ENCODE measurements around the gene WFDC1.
A peak's percentile ranks its signal among the peaks of the same experiment; 100 is the strongest.

Gene WFDC1, protein sequence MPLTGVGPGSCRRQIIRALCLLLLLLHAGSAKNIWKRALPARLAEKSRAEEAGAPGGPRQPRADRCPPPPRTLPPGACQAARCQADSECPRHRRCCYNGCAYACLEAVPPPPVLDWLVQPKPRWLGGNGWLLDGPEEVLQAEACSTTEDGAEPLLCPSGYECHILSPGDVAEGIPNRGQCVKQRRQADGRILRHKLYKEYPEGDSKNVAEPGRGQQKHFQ

DNA sequence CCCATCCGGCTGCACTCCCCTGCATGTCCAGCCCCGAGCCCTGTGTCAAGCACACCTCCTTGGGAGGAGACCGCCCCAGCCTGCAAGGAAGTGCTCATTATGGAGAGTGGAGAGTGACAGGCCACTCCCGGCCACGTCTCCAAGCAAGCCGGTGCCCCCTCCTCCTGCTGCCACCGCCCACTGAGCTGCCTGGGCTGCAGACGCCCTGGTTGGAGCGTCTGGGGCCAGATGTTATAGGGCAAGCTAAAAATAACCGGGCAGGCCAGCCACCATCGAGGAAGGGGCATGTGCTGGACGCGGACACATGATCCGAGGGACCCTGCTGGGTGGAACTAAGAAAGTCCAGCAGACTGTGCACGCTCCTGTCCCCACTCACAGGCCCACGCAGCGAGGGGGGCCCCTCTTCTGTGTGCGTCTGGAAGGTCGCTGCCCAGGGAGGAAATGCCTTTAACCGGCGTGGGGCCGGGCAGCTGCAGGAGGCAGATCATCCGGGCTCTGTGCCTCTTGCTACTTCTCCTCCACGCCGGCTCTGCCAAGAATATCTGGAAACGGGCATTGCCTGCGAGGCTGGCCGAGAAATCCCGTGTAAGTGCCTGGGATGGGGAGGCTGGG is at the start of gene WFDC1:
WFDC1 (plus strand) TSS at position 348 of the 612 bp plus-strand sequence; CDS start at position 442, 94 bp downstream.
- DNase-seq, result no peak

DNA sequence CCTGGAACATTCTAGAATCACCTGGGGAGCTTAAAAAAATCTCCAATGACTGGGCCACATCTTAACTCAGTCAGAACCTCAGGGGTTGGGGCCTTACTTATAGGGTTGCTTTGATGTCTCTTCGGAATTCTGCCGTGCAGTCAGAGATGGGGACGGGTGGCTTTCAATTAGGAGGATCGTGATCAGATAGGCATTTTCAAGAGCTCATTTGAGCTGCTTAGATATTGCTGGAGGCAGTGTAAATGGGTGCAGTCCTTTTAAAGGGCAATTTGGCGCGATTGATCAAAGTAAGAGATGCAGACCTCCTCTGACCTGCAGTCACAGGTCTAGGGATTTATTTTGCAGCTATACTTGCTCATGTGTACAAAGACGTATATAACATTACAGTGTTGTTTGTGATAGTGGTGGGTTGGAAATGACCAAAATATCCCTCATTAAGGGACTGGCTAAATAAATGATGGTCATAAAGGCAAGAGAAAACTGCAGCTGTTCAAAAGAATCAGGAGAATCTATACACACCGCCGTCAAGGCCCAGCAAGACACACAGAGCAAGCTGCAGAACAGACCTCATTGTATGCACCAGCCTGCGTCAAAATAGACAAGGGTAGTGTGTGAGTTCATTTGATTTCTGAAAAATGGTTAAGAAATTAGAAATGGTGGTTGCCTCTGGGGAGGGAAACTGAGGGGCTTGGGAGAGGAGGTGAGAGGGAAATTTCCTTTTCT is 48.6 kb upstream of the WFDC1 start:
- no peak for DNase-seq

DNA sequence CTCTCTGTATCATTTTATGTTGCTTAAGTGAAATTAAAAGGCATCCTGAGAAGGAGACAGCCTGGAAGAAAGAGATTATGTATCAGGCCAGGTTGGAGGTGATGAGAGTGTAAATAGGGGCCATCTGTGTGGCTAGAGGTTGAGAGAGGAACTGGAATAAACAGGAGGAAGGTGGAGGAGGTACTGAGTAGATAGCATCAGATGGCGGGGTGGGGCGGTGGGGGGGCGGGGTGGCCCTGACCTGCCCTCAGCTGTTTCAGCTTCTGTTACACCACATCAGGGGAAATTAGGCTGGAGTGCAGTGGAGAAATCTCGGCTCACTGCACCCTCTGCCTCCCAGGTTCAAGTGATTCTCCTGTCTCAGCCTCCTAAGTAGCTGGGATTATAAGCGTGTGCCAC is 48.0 kb upstream of the WFDC1 start:
- no peak for DNase-seq

DNA sequence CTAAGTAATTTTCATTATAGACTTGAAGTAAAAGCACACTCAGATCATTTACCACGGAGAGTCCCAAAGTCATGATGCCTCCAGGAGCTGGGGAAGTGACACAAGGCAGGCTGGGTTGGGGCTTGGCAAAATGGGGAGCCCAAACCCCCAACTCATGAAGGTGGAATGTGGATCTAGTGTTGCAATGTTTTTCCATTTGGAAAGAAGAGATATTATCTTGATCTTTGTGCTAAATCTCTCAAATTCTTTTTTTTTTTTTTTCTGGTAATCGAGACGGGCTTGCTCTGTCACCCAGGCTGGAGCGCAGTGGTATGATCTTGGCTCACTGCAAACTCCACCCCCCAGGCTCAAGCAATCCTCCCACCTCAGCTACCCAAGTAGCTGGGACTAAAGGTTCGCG is 47.3 kb upstream of the WFDC1 start:
- no peak for DNase-seq

DNA sequence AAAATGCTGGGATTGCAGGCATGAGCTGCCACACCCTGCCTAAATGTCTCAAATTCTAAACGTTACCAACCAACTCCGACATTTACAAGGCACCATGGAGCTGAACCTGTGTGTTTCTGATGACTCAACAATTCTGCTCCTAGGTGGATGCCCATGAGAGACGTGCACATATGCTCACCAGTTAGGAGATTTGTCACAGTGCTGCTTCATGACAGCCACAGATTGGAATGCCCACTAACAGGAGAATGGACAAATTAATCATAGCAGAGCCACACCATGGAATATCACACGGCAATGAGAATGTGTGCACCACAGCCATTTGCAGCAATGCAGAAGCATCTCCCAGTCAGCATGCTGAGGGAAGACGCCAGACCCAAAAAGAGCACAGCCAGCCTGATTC is 46.8 kb upstream of the WFDC1 start:
- no peak for DNase-seq

DNA sequence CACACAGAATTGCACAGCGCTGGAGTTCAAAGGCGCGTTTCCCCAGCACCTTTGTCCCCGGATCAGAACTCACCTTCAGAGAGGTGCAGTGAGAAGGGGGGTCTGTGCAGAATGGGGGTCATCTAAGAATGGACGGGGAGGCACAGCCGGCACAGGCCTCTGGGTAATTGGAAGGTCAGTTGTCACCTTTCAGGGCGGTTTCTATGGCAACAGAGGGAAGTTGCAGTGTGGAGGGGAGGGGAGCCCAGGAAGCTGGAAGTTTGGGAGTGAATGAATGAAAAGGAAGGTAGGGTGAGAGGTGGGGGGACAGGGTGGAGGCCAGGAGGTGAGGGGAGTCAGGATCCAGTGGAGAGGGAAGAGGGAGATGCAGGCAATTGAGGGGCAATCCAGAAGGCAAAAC is 42.5 kb upstream of the WFDC1 start:
- no peak for DNase-seq

DNA sequence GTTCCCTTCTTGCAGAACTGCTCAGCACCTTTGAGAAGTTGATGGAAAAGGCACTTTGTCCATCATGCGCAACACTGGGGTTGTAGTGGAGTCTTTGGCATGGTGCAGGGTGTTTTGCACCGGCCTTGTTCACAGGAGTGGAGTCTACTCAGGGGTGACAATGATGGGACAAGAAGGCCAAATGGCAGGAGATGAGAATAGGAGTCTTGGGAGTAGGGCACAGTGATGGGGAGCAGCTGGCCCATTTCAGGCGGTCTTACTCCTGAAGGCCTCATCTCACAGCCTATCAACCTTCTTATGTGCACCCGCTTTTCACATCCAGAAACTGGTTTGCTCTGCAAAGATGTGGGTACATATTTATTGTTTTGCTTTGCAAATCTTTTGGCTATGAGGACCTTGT is 41.5 kb upstream of the WFDC1 start:
- no peak for DNase-seq

DNA sequence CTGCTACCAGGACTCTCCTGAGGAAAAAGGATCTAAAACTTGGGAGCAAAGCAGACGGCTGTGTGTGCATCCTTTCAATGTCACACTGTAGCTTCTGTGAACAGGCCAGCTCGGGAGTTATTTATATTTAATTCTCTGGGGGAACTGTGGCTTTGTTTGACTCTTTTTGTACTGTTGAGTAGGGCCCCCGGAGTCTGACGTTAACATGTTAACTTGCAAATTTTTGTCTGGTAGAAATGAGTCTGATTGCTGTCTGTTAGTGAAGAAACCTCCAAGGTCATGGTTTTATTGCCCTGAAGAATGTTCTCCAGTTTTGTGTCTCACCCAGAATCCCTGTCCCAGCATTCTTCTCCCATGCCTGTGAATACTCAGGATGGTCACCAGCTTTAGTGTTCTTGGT is 40.6 kb upstream of the WFDC1 start:
- no peak for DNase-seq

DNA sequence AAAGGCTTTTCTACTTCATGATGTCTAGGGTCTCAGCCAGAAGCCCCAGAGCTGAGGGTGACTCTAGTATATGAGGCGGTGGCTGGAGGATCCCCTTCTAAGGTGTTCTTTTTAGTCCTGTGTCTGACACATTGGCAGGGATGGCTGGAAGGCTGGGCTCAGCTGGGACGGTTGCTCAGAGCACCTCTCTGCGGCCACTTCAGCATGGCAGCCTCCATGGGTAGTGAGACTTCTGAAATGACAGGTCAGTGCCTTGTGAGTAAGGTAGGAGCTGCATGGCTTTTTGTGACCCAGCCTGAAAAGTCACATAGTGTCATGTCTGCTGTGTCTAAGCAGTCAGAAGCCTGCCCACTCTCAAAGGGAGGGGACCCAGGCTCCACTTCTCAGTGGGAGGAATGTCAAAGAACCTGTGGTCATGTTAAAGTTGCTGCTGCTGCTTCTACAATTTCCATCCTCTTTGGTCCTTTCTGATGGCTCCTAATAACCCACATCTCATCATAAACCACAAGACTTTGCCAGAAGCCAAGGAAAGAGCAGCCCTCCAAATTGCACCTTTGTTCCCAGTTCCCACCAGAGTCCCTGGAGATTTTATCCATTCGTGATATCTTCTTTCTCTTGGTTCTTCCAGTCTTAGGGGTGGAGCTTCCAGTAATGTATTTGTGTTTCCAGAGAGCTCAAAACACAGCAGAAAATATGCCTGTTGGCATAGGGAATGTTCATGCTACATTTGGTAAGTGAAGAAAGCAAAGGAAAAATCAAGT is 39.4 kb upstream of the WFDC1 start:
- DNase-seq, result no peak

DNA sequence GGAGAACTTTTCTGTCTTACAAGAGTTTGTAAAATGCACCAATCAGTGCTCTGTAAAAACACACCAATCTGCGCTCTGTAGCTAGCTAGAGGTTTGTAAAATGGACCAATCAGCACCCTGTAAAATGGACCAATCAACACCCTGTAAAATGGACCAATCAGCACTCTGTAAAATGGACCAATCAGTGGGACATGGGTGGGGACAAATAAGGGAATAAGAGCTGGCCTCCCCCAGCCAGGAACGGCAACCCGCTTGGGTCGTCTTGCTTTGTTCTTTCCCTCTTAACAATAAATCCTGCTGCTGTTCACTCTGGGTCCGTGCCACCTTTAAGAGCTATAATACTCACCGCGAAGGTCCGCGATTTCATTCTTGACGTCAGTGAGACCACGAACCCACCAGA is 36.4 kb upstream of the WFDC1 start:
- DNase-seq, result no peak

DNA sequence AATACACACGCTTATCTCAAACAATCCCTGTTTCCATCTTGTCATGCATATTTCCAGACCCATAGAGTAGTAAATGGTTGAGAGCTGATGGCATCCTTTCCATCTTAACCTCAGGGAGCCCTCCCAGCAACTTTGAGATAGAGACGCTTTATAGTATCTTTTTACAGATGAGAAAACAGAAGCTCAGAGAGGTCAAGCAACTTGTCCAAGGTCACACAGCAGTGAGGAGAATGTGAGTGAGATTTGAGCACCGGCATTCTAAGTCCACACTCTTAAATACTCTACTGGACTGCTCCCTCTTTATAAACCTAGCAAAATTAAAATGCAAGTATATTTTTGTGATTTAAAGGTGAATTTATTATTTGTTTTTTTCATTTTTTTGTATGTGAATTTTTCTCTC is 35.0 kb upstream of the WFDC1 start:
- no peak for DNase-seq

DNA sequence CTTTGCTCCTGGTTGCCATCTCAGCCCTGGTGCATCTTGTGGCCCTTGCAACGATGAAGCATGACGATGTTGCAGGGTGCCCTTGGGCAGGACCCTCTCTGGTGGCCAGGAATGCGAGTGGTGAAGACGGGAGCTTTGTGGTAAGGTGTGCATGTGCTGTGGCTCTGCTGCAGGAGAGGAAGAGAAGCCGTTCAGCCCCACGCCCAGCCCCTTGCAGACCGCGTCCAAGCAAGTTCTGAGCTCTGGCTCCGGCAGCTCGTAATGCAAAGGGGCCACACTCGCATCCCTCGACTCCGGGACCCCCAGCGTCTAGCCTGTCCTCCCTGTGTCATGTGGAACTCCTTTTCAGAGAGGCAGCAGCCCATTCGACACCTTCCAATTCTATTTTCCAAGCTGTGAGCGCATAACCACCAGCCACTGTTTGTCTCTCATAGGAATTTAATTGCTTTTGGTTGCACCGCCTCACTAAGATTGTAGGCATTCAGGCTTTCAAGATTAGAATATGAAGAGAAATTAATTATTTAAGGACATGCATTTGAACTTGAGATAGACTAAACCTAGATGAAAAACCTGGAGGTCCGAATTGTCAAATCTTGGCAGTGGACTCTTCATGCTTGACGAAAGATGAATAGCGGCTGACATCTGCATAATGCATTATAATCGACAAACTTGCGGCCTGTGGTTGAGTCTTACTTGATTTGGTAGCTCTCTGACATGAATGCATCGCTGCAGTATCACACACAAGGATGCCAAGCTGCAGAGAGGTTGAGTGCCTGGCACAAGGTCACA is 33.7 kb upstream of the WFDC1 start:
- DNase-seq, result no peak

DNA sequence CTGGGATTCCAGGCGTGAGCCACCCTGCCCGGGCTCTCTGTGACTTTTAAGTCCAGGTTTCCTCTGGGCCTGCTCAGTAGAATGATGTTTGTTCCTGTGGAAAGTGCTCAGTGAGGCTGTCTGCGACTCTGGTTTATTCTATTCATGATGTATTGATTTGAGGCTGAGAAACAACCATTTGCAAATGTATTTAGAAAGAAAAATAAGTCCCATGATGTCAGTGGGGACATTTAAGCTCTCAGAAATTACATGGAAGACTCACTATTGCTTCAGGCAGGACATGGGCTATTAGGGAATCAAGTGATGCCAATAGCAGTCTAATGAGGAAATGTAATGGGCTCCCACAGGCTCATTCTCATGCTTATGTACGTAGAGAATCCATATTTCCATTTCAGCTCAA is 32.6 kb upstream of the WFDC1 start:
- no peak for DNase-seq

DNA sequence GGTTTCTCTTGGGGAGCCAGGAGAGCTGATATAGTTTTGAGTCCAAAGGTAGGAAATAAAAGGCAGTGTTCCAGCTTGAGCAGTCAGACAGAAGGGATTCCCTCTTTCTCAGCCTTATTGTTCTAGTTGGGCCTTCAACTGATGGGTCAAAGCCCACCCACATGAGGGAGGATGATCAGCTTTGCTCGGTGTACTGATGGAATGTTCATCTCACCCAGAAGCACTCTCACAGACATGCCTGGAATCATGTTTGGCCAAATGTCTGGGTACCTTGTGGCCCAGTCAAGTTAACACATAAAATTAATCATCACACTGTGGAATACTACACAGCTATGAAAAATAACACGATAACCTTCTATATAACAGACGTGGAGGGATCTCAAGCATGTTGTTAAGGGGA is 31.7 kb upstream of the WFDC1 start:
- DNase-seq, result no peak

DNA sequence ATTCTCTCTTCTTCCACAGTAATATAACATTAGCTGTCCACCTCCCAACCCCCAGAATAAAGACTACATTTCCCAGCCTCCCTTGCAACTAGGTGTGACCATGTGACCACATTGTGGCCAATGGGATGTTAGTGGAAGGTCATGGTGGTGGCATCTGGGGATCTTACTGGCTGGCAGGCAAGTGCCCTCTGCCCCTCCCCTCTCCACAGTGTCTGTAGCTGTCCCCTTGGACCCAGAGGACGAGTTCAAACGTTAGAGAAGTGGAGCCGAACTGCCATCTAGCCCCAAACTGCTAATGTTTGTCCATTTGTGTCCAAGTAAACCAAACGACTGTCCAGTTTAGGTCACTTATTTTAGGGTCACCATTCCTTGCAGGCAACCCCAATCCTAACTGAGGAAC is 28.2 kb upstream of the WFDC1 start:
- DNase-seq, result peak; percentile 54

DNA sequence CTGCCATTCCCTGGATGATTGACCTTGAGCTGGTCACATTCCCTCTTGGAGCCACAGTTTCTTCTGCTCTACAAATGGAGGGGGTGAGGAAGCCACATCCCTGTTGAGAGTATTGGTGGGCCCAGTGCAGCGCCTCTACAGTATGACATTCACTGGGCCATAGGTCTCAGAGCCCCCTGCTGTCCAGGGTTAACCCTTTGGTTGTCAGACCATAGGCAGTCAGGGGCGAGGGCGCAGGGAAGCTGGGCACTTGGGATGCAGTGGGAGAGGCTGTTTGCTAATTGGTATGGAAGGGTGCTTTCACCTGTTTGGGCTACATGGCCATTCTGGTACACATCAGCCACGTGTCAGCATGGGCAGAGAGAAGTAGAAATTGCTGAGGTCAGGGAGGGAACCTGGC is 27.3 kb upstream of the WFDC1 start:
- no peak for DNase-seq

DNA sequence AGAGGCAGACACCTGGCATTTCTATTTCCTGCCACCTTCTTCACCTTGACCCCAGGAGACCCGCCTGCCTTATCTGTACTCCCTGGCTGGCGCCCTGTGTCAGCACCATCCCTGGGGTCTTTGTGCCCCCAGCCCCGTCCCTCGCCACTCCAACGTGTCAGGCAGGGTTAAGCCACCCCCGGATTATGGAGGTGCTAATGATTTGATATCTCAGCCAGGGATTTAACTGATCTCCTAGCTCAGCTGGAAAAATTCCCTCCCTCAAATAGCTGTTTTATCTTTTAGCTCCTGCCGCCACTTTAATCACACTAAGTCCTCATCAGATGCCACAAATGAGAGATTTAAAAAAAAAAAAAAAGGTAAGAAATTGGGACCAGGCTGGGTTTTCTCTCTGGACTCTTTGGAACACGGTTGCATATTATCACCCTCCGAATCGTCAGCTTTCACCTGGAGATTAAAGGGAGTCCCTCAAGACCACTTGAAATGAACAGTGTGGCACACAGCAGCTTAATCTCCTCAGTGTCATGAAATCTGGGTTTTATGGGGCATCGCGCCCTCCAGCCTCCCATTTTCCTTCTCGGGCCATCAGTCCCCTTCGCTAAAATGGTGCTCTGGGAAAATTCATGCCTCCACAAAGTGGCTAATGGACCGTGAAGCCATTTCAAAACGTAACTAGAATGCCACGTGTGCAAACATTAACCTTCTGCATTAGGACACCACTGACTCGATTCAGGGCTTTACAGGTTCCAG is 26.2 kb upstream of the WFDC1 start:
- no peak for DNase-seq

DNA sequence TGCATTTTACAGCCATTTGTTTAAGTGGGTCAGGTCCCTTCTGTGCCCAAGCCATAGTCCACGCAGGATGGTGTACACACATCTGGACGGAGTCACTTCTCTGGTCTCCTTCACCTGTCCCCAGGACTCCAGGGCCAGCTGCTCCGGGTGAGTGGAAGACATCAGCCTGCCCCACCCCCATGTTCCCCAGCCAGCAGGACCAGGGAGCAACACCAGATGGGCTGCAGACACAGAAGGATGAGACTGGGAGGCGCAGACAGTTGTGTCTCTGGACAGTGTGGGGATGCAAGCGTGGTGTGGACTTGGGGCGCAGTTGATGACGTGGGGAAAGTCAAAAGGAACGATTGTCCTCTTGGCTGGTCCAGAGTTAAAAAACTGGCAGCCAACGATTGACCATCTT is 24.6 kb upstream of the WFDC1 start:
- no peak for DNase-seq

DNA sequence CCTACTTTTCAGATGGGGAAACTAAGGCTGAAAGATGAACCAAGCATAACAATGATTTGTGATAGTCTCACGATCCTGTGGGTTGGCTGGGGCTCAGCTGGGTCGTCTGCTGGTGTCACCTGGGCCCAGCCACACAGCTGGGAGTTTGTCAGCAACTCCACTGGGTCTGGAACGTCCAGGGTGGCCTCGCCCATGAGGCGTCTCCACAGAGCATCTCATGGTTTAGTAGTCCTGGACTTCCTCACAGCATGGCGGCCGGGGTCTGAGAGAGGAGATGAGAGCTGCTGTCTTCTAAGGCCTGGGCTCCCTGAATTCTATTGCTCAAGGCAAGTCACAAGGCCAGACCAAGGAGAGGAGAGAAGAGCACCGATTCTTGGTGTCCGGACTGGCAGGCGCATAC is 24.1 kb upstream of the WFDC1 start:
- DNase-seq, result no peak

DNA sequence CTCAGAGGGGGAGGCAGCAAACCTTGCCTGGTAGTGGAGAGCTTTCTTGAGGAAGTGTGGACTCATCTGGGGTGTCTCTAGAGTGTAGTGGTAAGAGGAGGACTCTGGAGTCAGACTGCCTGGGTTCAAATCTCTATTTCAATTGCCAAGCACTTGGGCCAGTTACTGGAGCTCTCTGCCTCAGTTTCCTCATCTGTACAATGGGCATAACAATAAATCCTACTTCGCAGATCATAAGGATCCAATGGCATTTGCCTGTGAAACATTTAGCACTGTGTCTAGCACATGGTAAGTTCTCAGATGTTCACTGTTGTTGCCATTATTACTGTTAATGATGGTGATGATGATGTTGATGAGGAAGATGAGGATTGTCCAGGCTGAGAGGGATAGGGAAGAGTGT is 23.6 kb upstream of the WFDC1 start:
- DNase-seq, result no peak

DNA sequence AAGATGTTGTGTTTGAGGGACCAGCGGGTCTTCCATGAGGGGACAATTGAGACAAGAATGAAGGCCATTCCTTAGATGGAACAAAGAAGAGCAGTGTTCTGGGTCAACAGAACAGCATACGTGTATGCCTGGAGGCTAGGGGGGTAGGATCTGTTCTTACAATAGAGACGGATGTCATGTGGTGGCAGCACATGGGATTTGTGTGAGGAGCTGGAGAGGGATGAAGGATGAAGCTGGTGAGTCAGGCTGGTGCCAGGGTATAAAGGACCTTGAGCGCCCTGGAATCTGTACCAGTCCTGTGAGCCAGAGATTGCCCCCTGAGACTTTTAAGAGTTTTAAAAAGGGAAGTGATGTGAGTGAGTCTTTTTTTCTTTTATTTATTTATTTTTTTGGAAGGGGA is 22.8 kb upstream of the WFDC1 start:
- DNase-seq, result no peak

DNA sequence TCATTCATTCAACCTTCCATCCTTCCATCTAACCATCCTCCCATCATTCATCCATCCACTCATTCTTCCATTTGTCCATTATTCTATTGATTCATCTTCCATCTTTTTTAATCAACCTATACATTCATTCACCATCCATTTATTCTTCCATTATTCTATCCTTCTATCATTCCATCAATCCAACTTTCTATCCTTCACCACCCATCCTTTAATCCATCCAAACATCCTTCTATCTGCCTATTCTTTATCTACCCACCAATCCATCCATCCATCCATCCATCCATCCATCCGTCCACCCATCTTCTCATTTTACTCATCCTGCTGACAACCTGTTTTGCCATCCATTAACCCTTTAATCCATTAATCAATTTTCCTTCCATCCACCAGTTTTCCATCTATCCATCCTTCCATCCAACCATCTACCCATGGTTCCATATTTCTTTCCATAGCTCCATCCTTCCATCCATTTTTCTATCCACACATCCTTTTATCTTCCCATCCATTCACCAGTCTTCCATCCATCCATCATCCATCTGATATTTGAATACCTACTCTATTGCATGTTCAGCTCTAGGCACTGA is 21.8 kb upstream of the WFDC1 start:
- DNase-seq, result no peak

Measured in activated CD4-positive, alpha-beta T cell treated with anti-CD3 and anti-CD28 coated beads for 48 hours (primary cell).